Thymus (tissue), 11 donors: Measurements from ENCODE around the gene CERS6. TPM values are rescaled to one million over a fixed set of nuclear protein-coding genes. Genes with fewer than 3 reads are reported as not detected.

Source experiments
- DNase-seq, 9 donors: peaks; one replicate each; pipeline ENCODE4 v3.0.0-alpha.2; 2013; ENCODE audit warnings: low spot score in 9 of 9, low read depth in 6 of 9, missing footprints in 1 of 9
- H3K27ac ChIP-seq, 2 donors: one replicate each; pipeline ENCODE4 v1.5.1; 2013; ENCODE audit warnings: control low read depth in 1 of 2, low read depth in 1 of 2, low read length in 1 of 2, mild to moderate bottlenecking in 1 of 2, moderate library complexity in 1 of 2
- H3K27me3 ChIP-seq, 2 donors: one replicate each; pipeline ENCODE4 v1.5.1; 2013; ENCODE audit warnings: low read length in 1 of 2; ENCODE audit not compliant: control insufficient read depth in 2 of 2, insufficient read depth in 1 of 2
- H3K36me3 ChIP-seq, 2 donors: one replicate each; pipeline ENCODE4 v1.5.1; 2013; ENCODE audit warnings: low read length in 1 of 2, mild to moderate bottlenecking in 1 of 2, moderate library complexity in 1 of 2; ENCODE audit not compliant: control insufficient read depth in 2 of 2, insufficient read depth in 2 of 2
- H3K4me1 ChIP-seq, 2 donors: one replicate each; pipeline ENCODE4 v1.5.1; 2013; ENCODE audit warnings: low read length in 2 of 2; ENCODE audit not compliant: control insufficient read depth in 2 of 2, insufficient read depth in 2 of 2
- H3K4me3 ChIP-seq, 2 donors: one replicate each; pipeline ENCODE4 v1.5.1; 2013; ENCODE audit warnings: low read length in 2 of 2, control low read depth in 1 of 2, mild to moderate bottlenecking in 1 of 2
- H3K9me3 ChIP-seq, 2 donors: one replicate each; pipeline ENCODE4 v1.5.1; 2013; ENCODE audit warnings: low read length in 1 of 2, mild to moderate bottlenecking in 1 of 2; ENCODE audit not compliant: control insufficient read depth in 2 of 2, insufficient read depth in 1 of 2
- WGBS: extraction: QIAGEN DNeasy Blood & Tissue Kit; methylation state at CpG from one replicate; pipeline ENCODE4 v1.1.7; 2013; 5-methylcytosine and 5-hydroxymethylcytosine counted together
- polyA plus RNA-seq: library from polyadenylated mRNA; stranded (reverse); fragments of 200-250 nt; gene quantifications from one replicate; pipeline ENCODE4 v1.2.3, GENCODE V29; 2013
- total RNA-seq: library from RNA; stranded (reverse); fragments of 120-200 nt; gene quantifications from one replicate; pipeline ENCODE4 v1.2.4, GENCODE V29; 2013
- donor health status: healthy.

The CERS6 gene
- total and polyA plus RNA-seq, 2 donors, result 12.1 to 26.9 TPM

DNA sequence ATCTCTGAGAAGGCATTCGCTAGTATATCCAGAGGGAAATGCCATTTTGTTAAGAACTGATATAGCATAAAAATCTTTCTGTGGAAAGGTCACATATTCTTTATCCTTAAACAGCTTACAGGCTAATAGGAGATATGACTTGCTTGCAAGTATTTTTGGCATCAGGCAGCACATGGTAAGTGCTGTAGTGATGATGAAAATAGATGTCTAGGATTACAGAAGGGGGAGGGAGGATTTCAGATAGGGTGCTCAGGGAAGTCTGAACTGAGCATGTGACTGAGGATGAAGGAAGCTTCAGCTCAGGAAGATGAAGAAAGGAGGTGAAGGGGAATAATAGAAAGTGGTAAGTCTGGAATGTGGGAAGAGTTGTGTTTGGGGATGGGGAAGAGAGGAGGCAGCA, 187.9 kb downstream of the CERS6 start:
- Histone ChIP-seq H3K36me3 (no peaks in the 10 kb centered on the region), H3K4me3 (no peak overlapping the region), H3K27me3 (no peaks in the 10 kb centered on the region), H3K9me3 (no peaks in the 10 kb centered on the region), H3K4me1 (peaks cover 2 to 7% of the 10 kb centered on the region in 2 donors), H3K27ac (no peak overlapping the region)
- no peak for DNase-seq
- WGBS, result 98% methylated on average over 1 of the region's 1 CpG

DNA sequence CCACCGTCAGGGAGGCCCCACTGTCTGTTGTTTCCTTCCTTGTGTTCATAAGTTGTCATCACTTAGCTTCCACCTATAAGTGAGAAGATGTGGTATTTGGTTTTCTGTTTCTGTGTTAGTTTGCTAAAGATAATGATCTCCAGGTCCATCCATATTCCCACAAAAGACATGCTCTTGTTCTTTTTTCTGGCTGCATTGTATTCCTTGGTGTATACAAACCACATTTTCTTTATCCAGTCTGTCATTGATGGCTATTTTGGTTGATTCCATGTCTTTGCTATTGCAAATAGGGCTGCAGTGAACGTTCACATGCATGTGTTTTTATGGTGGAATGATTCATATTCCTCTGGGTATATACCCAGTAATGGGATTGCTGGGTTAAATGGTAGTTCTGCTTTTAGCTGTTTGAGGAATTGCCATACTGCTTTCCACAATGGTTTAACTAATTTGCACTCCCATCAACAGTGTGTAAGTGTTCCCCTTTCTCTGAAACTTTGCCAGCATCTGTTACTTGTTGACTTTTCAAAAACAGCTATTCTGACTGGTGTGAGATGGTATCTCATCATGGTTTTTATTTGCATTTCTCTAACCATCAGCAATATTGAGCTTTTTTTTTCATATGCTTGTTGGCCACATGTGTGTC, 189.7 kb downstream of the CERS6 start:
- no peak for DNase-seq
- WGBS, result 82% methylated on average over 2 of the region's 2 CpGs
- Histone ChIP-seq H3K27me3 (no peaks in the 10 kb centered on the region), H3K4me1 (peaks cover 8 to 9% of the 10 kb centered on the region in 2 donors), H3K36me3 (no peaks in the 10 kb centered on the region), H3K27ac (no peak overlapping the region), H3K9me3 (no peaks in the 10 kb centered on the region), H3K4me3 (no peak overlapping the region)

DNA sequence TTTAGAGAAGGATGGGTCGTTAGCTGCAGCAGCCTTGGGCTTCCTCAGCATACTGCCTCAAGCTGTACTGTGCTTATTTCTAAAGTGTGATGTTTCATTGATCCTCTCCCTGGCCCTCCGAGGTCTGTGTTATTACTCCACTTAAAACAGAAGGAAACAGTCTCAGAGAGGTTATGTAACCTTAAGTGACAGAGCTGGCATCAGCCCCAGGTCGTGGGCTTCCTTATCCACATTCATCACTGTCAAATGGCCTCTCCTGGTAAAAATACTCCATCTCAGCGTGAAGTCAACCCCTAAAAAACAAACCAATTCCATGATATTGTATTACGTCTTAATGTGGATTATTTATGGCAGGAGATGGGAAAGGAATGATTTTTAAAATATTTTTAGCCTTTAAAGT, 193.0 kb downstream of the CERS6 start:
- DNase-seq, result no peak
- Histone ChIP-seq H3K9me3 (no peaks in the 10 kb centered on the region), H3K4me3 (no peak overlapping the region), H3K36me3 (no peaks in the 10 kb centered on the region), H3K4me1 (peaks cover 8 to 9% of the 10 kb centered on the region in 2 donors), H3K27ac (no peak overlapping the region), H3K27me3 (no peaks in the 10 kb centered on the region)
- 46% methylated on average over 5 of the region's 5 CpGs for WGBS

DNA sequence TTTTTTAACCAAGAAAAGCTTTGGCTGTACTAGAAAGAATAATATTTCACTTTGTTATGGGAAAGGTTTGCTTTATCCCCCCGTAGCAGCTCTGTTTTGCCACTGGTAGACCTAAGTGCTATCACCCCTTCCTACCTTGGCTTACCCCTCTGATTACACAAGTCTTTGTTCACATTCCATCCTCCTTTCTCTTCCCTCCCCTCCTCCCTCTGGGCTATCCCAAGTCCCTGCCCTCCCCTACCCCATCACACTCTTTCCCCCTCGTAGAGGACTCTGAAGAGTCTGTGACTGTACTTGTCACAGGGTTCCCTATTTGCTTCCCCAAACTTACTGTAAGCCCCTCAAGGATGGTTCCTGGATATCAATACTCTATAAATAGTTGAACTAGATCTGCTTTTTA, 193.5 kb downstream of the CERS6 start:
- no peaks in the 10 kb centered on the region for H3K27me3 ChIP-seq
- H3K36me3 ChIP-seq, result no peaks in the 10 kb centered on the region
- DNase-seq, result no peak
- H3K4me3 ChIP-seq, result no peak overlapping the region
- no peak overlapping the region for H3K27ac ChIP-seq
- H3K9me3 ChIP-seq, result no peaks in the 10 kb centered on the region
- 91% methylated on average over 2 of the region's 2 CpGs for WGBS
- H3K4me1 ChIP-seq, result peaks cover 8 to 9% of the 10 kb centered on the region in 2 donors

DNA sequence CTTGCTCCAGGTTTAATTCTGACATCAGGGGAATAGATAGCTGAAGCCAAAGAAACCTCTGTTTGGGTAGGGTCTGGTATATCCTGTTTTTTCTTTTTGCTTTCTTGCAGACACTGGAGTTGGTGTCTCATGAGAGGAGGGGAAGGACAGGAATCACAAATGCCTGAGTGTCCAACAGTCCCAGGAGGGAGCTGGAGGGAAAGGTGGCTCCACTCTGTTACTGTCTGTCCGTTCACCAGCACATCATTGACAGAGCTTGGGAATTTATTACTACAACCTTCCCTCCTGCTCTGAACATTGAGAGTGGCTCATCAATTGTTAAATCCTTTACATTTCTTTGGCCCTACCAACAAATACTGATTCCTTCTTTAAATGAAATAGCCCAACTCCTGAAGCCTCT, 194.1 kb downstream of the CERS6 start:
- H3K36me3 ChIP-seq, result peaks cover 0 to 3% of the 10 kb centered on the region in 2 donors
- H3K27ac ChIP-seq, result no peak overlapping the region
- peaks cover 8 to 9% of the 10 kb centered on the region in 2 donors for H3K4me1 ChIP-seq
- H3K9me3 ChIP-seq, result no peaks in the 10 kb centered on the region
- H3K4me3 ChIP-seq, result no peak overlapping the region
- H3K27me3 ChIP-seq, result no peaks in the 10 kb centered on the region
- WGBS, result 96% methylated on average over 1 of the region's 1 CpG
- DNase-seq, result no peak

DNA sequence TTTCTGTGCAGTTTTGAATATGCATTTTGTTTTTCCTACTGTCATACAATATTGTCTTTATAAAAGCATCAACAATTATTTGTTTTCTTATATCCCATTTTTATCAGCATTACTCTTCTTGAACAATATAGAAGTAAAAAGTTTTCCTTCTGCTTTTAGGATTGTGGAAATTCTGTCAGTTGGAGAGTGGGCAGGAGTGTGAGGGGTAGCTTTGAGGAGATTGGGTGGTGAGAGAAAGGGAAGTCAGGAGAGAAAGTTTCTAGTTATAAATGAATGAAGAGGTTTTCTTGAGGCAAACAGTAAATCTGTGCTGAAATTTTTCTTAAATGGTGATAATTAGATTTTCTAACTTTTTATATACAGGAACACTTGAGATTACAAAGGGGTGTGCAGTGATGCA, 194.7 kb downstream of the CERS6 start:
- Histone ChIP-seq H3K36me3 (peaks cover 0 to 3% of the 10 kb centered on the region in 2 donors), H3K4me1 (peaks cover 8 to 9% of the 10 kb centered on the region in 2 donors), H3K4me3 (no peak overlapping the region), H3K27ac (no peak overlapping the region), H3K27me3 (no peaks in the 10 kb centered on the region), H3K9me3 (no peaks in the 10 kb centered on the region)
- DNase-seq, result no peak

DNA sequence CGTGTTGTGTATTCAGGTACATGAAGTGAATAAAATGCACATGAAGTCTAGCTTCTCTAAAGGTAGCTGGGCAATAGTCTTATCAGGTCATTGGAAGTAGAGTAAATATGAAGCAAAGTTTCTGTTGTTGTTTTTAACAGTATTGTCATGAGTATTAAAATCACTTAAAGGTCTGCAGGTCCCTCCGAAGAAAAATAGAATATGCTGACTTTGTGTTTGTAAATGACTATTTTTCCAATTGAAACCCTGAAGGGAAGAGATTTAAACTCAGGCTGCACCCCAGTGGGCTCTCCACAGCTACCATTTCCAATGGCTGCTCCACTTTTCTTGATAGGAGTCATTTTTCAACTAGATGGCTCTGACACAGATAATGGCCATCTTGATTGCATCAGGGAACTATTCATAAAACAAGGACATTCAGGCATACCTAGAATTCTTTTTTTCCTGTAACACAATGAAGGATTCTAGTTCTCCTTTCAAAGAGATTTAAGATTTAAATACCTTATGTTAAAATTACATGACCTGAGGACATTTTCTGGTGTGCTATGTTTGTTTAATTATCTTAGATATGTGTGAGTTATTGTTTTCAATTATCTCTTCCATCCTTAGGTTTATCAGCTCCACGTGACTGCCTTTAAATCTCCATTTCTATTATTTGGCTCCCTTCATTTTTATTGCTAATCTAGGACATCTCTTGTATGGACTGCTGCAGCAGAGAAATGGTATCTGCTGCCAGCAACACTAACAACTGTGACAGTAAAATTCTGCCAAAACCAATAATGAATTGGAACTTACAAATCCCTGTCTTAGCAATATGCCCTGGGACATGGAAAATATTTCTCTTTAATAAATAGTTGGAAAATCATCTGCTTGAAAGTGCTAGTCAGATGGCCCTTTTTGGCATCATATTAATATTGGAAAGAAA, 197.2 kb downstream of the CERS6 start:
- Histone ChIP-seq H3K4me3 (no peak overlapping the region), H3K9me3 (no peaks in the 10 kb centered on the region), H3K27ac (no peak overlapping the region), H3K27me3 (no peaks in the 10 kb centered on the region), H3K36me3 (peaks cover 0 to 3% of the 10 kb centered on the region in 2 donors), H3K4me1 (peaks cover 6 to 9% of the 10 kb centered on the region in 2 donors)
- DNase-seq, result no peak
- 98% methylated on average over 3 of the region's 3 CpGs for WGBS

DNA sequence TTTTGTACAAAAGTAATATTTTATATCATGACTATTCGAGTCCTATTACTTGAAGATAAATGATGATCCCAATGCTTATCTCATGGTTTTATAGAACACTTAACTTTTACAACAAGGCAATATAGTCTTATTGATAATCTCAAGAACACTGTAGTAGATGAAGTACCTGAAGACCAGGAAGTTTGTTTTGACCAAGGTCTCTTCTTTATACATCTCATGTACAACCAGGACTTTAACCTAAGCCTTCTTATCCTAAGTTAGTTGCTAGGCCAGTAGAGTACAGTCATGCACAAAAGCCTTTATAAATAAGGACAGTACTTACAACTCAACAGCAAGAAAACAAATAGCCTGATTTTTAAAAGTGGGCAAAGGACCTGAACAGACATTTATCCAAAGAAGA, 198.6 kb downstream of the CERS6 start:
- no peak for DNase-seq
- no peaks in the 10 kb centered on the region for H3K9me3 ChIP-seq
- H3K4me1 ChIP-seq, result peaks cover 0 to under 1% of the 10 kb centered on the region in 2 donors
- peaks cover 0 to 3% of the 10 kb centered on the region in 2 donors for H3K36me3 ChIP-seq
- 100% methylated on average over 1 of the region's 1 CpG for WGBS
- no peak overlapping the region for H3K4me3 ChIP-seq
- H3K27me3 ChIP-seq, result no peaks in the 10 kb centered on the region
- H3K27ac ChIP-seq, result no peak overlapping the region

DNA sequence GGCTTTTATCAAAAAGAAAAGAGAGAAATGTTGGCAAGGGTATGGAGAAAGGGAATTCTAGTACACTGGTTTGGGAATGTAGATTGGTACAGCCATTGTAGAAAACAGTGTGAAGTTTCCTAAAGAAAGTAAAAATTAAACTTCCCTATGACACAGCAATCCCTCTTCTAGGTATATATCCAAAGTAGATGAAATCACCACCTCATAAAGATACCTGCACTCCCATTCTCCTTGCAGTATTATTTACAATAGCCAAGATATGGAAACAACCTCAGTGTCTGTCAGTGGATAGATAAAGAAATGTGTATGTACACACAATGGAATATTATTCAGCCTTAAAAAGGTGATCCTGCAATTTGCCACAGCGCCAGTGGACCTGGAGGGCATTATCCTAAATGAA, 199.1 kb downstream of the CERS6 start:
- no peaks in the 10 kb centered on the region for H3K4me1 ChIP-seq
- H3K27me3 ChIP-seq, result no peaks in the 10 kb centered on the region
- H3K36me3 ChIP-seq, result peaks cover 0 to 3% of the 10 kb centered on the region in 2 donors
- H3K9me3 ChIP-seq, result no peaks in the 10 kb centered on the region
- 99% methylated on average over 1 of the region's 1 CpG for WGBS
- H3K4me3 ChIP-seq, result no peak overlapping the region
- H3K27ac ChIP-seq, result no peak overlapping the region
- DNase-seq, result no peak
